Panc1 (cell line): Measurements from ENCODE around the gene FSIP1. TPM values are rescaled to one million over a fixed set of nuclear protein-coding genes. Genes with fewer than 3 reads are reported as not detected.

Experiments used
- ATAC-seq: fragments of 200-7000 bp; cut with Tn5 transposase; 2 replicates; pipeline ENCODE4 v1.9.1; 2020; ENCODE audit warnings: mild to moderate bottlenecking, moderate library complexity
- BruUV-seq: library from RNA; stranded (reverse); fragments of 400-500 nt; replicated peaks from 2 replicates; lab custom pipeline; 2021; lab: Mats Ljungman, UMichigan
- CTCF ChIA-PET: fragments of 300-600 bp; sonication (Branson Sonifier 250); formaldehyde crosslinking; loops from one replicate; lab custom pipeline; 2022; ENCODE audit warnings: antibody characterized with exemption; lab: Charles Lee
- POLR2A ChIA-PET: fragments of 300-600 bp; sonication (Branson Sonifier 250); formaldehyde crosslinking; loops from one replicate; lab custom pipeline; 2022; ENCODE audit warnings: antibody characterized with exemption; lab: Charles Lee
- DNase-seq: peaks from one replicate; pipeline ENCODE4 v3.0.0-alpha.2; 2010; ENCODE audit warnings: low read depth, low spot score
- H3K27ac ChIP-seq: 2 replicates; pipeline ENCODE4 v1.5.1; 2011; ENCODE audit warnings: mild to moderate bottlenecking, low read length, inconsistent platforms
- H3K27me3 ChIP-seq: fragments of 200-500 bp; sonication (Bioruptor generic); 2 replicates; pipeline ENCODE4 v1.6.0; 2014; ENCODE audit warnings: low read length, inconsistent platforms; ENCODE audit not compliant: control insufficient read depth, insufficient read depth
- H3K36me3 ChIP-seq: fragments of 200-500 bp; sonication (Bioruptor generic); 2 replicates; pipeline ENCODE4 v1.5.1; 2014; ENCODE audit warnings: inconsistent platforms, mild to moderate bottlenecking, low read length, moderate library complexity; ENCODE audit not compliant: control insufficient read depth, insufficient read depth
- H3K4me1 ChIP-seq: 2 replicates; pipeline ENCODE4 v1.5.1; 2011; ENCODE audit warnings: inconsistent platforms, mild to moderate bottlenecking, low read length, moderate library complexity; ENCODE audit not compliant: control insufficient read depth, insufficient read depth
- H3K4me3 ChIP-seq, 2 experiments: 2 replicates each; pipeline ENCODE4 v1.5.1; 2011 to 2012; ENCODE audit warnings: low read depth in 2 of 2, low read length in 2 of 2, mild to moderate bottlenecking in 2 of 2, inconsistent platforms in 1 of 2, moderate library complexity in 1 of 2
- H3K9me3 ChIP-seq: fragments of 200-500 bp; sonication (Bioruptor generic); 2 replicates; pipeline ENCODE4 v1.5.1; 2014; ENCODE audit warnings: low read depth, mild to moderate bottlenecking, inconsistent platforms, low read length, moderate library complexity; ENCODE audit not compliant: control insufficient read depth, insufficient read depth
- POLR2AphosphoS5 ChIP-seq: IDR thresholded peaks from 2 replicates; pipeline ENCODE4 v1.6.1; 2012; ENCODE audit warnings: mild to moderate bottlenecking, low read depth, low read length, moderate library complexity
- SIN3A ChIP-seq: IDR thresholded peaks from 2 replicates; pipeline ENCODE4 v1.6.1; 2012; ENCODE audit warnings: low read depth, mild to moderate bottlenecking, low read length, moderate library complexity, borderline replicate concordance; ENCODE audit not compliant: insufficient read depth
- TCF7L2 ChIP-seq: IDR thresholded peaks from 2 replicates; pipeline ENCODE4 v1.6.1; 2011; ENCODE audit warnings: mild to moderate bottlenecking, low read depth, low read length, inconsistent platforms
- in situ Hi-C: cut with HindIII; loops from 2 replicates; pipeline ENCODE4 v1.10.0; 2016; ENCODE audit warnings: low sequenced_read_pairs, low pct_unique_long_range_greater_than_20kb
- intact Hi-C: fragments of 100-400 bp; cut with micrococcal nuclease; formaldehyde crosslinking; loops from one replicate; pipeline ENCODE4 v1.10.0; 2022; ENCODE audit not compliant: unreplicated experiment
- total RNA-seq: library from RNA; stranded (reverse); gene quantifications from one replicate; pipeline ENCODE4 v1.2.1, GENCODE V29; 2021; ENCODE audit not compliant: unreplicated experiment
- TF ChIP-seq, protein P1 (sequence below): fragments of 450-650 bp; IDR thresholded peaks from 2 replicates; pipeline ENCODE4 v1.5.1; 2017; ENCODE audit warnings: mild to moderate bottlenecking
- TF ChIP-seq, protein P2 (sequence below), 2 experiments: IDR thresholded peaks; 2 replicates each; pipeline ENCODE4 v1.6.1; 2011 to 2012; ENCODE audit warnings: low read depth in 2 of 2, control low read depth in 1 of 2, low read length in 1 of 2, mild to moderate bottlenecking in 1 of 2, moderate library complexity in 1 of 2; ENCODE audit not compliant: insufficient read depth in 1 of 2

Gene FSIP1
- total RNA-seq, 1 experiment from 2014 or later: 1.4 TPM

DNA sequence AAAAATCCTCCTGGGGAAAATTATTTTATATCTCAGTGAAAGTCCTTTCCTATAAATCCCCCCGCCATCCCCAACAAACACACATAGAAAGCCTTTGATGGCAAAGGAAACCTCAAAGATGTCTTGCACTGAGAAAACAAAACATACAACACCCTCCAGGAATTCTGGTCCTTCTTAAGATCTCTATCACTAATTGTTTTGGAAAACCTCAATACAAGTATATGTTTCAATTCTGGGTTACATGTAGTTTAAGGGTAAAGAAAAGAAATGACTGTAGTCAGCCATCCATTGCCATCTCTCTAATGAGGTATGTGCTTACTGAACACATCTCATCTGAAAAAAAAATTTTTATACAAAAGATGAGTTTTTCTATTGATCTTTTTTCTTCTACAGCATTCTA is 97.3 kb downstream of the FSIP1 start:
- H3K4me3 ChIP-seq: no peak overlapping the region
- no peak overlapping the region for H3K27ac ChIP-seq
- ATAC-seq (no peak), DNase-seq (no peak)
- TF ChIP-seq SIN3A: no peak
- no peak for TF ChIP-seq POLR2AphosphoS5
- TF ChIP-seq, protein P1, sequence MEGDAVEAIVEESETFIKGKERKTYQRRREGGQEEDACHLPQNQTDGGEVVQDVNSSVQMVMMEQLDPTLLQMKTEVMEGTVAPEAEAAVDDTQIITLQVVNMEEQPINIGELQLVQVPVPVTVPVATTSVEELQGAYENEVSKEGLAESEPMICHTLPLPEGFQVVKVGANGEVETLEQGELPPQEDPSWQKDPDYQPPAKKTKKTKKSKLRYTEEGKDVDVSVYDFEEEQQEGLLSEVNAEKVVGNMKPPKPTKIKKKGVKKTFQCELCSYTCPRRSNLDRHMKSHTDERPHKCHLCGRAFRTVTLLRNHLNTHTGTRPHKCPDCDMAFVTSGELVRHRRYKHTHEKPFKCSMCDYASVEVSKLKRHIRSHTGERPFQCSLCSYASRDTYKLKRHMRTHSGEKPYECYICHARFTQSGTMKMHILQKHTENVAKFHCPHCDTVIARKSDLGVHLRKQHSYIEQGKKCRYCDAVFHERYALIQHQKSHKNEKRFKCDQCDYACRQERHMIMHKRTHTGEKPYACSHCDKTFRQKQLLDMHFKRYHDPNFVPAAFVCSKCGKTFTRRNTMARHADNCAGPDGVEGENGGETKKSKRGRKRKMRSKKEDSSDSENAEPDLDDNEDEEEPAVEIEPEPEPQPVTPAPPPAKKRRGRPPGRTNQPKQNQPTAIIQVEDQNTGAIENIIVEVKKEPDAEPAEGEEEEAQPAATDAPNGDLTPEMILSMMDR: no peak
- TF ChIP-seq TCF7L2: no peak
- TF ChIP-seq, protein P2, sequence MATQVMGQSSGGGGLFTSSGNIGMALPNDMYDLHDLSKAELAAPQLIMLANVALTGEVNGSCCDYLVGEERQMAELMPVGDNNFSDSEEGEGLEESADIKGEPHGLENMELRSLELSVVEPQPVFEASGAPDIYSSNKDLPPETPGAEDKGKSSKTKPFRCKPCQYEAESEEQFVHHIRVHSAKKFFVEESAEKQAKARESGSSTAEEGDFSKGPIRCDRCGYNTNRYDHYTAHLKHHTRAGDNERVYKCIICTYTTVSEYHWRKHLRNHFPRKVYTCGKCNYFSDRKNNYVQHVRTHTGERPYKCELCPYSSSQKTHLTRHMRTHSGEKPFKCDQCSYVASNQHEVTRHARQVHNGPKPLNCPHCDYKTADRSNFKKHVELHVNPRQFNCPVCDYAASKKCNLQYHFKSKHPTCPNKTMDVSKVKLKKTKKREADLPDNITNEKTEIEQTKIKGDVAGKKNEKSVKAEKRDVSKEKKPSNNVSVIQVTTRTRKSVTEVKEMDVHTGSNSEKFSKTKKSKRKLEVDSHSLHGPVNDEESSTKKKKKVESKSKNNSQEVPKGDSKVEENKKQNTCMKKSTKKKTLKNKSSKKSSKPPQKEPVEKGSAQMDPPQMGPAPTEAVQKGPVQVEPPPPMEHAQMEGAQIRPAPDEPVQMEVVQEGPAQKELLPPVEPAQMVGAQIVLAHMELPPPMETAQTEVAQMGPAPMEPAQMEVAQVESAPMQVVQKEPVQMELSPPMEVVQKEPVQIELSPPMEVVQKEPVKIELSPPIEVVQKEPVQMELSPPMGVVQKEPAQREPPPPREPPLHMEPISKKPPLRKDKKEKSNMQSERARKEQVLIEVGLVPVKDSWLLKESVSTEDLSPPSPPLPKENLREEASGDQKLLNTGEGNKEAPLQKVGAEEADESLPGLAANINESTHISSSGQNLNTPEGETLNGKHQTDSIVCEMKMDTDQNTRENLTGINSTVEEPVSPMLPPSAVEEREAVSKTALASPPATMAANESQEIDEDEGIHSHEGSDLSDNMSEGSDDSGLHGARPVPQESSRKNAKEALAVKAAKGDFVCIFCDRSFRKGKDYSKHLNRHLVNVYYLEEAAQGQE (IDR thresholded peaks at IDR 0.05; ENCODE audit: insufficient read depth in 1 of 2, low read depth in 2 of 2, low read length in 1 of 2): no peak
- CTCF ChIA-PET: interaction anchor here (0.6 to 2.4 kb wide), 4 partner anchors 35 to 1121 kb away, joined by 3 to 25 read pairs (median 3); partner anchors contain the start of gene RASGRP1
- no peaks in the 10 kb centered on the region for H3K36me3 ChIP-seq
- H3K9me3 ChIP-seq: no peaks in the 10 kb centered on the region
- H3K4me1 ChIP-seq: no peaks in the 10 kb centered on the region
- in situ Hi-C loops (no loop called here), intact Hi-C loops (loop anchor here (5.0 kb wide), 1 partner anchor 242 kb away; no protein-coding TSS in a partner anchor)
- no TSS peak for BruUV-seq
- POLR2A ChIA-PET: no interaction called here
- no peaks in the 10 kb centered on the region for H3K27me3 ChIP-seq

DNA sequence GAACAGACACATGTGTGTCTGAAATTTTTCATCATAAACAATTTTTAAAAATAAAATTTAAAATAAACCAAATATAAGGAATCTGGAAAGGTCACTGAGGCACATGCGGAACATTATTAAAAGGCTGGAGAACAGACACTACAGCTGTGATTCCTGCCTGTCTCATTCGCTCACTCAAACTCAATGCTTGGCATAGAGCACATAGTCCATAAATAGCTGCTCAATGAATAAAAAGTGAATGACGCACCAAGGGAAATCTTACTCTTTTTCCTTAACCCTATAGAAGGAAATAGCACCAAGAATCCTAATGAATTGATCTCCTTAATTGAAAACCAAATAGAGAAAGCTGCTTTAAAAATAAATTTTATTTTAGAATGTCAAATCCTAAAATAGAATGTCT is 98.4 kb downstream of the FSIP1 start:
- BruUV-seq: no TSS peak
- no peaks in the 10 kb centered on the region for H3K9me3 ChIP-seq
- no peaks in the 10 kb centered on the region for H3K36me3 ChIP-seq
- in situ Hi-C loops (no loop called here), intact Hi-C loops (no loop called here)
- no peaks in the 10 kb centered on the region for H3K27me3 ChIP-seq
- DNase-seq: no peak
- H3K4me1 ChIP-seq: no peaks in the 10 kb centered on the region
- no peak overlapping the region for H3K4me3 ChIP-seq
- no peak for ATAC-seq
- ChIA-PET POLR2A (interaction anchor here (0.6 kb wide), 1 partner anchor 1011 kb away, joined by 4 read pairs; no protein-coding TSS in a partner anchor), CTCF (interaction anchor here (1.6 kb wide), 1 partner anchor 72 kb away, joined by 4 read pairs; no protein-coding TSS in a partner anchor)
- no peak overlapping the region for H3K27ac ChIP-seq
- TF ChIP-seq TCF7L2 (no peak), POLR2AphosphoS5 (no peak), SIN3A (no peak)
- TF ChIP-seq, protein P2 (IDR thresholded peaks at IDR 0.05; ENCODE audit: insufficient read depth in 1 of 2, low read depth in 2 of 2, low read length in 1 of 2): no peak
- TF ChIP-seq, protein P1: no peak
